Tibial nerve (tissue), 4 donors: ENCODE data around the gene ITCH. TPM values are rescaled to one million over a fixed set of nuclear protein-coding genes. Genes with fewer than 3 reads are reported as not detected.

ENCODE experiments used
- DNase-seq, 2 donors: peaks; one replicate each; pipeline ENCODE4 v3.0.0-alpha.2; 2019; ENCODE audit warnings: low spot score in 2 of 2
- H3K27ac ChIP-seq, 4 donors: fragments of 200-600 bp; sonication (generic) in 3 of 4; one replicate each; pipeline ENCODE4 v1.5.1; 2017 to 2019; ENCODE audit warnings: mild to moderate bottlenecking in 1 of 4
- H3K27me3 ChIP-seq, 2 donors: fragments of 200-600 bp; sonication (generic) in 1 of 2; one replicate each; pipeline versions ENCODE4 v1.5.1 to v1.6.0; 2017 to 2019
- H3K36me3 ChIP-seq, 3 donors: fragments of 200-600 bp; sonication (generic); one replicate each; pipeline ENCODE4 v1.5.1; 2018 to 2019
- H3K4me1 ChIP-seq, 4 donors: fragments of 200-600 bp; sonication (generic) in 3 of 4; one replicate each; pipeline ENCODE4 v1.5.1; 2017 to 2019
- H3K4me3 ChIP-seq, 4 donors: fragments of 200-600 bp; sonication (generic) in 3 of 4; one replicate each; pipeline ENCODE4 v1.5.1; 2017 to 2019; ENCODE audit warnings: mild to moderate bottlenecking in 1 of 4, moderate library complexity in 1 of 4
- H3K9me3 ChIP-seq, 4 donors: fragments of 200-600 bp; sonication (generic) in 3 of 4; one replicate each; pipeline ENCODE4 v1.5.1; 2017 to 2019
- CTCF ChIP-seq, 5 experiments: fragments of 200-600 bp in 3 of 5; fragments of 450-650 bp in 2 of 5; sonication (generic) in 3 of 5; IDR thresholded peaks; one replicate each; pipeline ENCODE4 v1.5.1; 2016 to 2019; ENCODE audit warnings: antibody characterized with exemption in 5 of 5, mild to moderate bottlenecking in 3 of 5, moderate library complexity in 2 of 5
- EP300 ChIP-seq, 2 donors: sonication (generic); formaldehyde crosslinking; IDR thresholded peaks; one replicate each; pipeline ENCODE4 v1.6.1; 2017; ENCODE audit warnings: antibody characterized with exemption in 2 of 2, mild to moderate bottlenecking in 1 of 2
- POLR2A ChIP-seq, 2 donors: fragments of 450-650 bp; IDR thresholded peaks; one replicate each; pipeline ENCODE4 v1.6.1; 2017; ENCODE audit warnings: antibody characterized with exemption in 2 of 2, mild to moderate bottlenecking in 2 of 2, moderate library complexity in 2 of 2
- WGBS, 2 donors: methylation state at CpG; one replicate each; pipeline ENCODE4 v1.1.5; 2018; 5-methylcytosine and 5-hydroxymethylcytosine counted together
- total RNA-seq, 4 donors: library from RNA; depleted of rRNA; stranded (reverse); fragments of >200 nt; gene quantifications; one replicate each; pipeline ENCODE4 v1.1.0, GENCODE V29; 2016

ITCH gene
- total RNA-seq, 4 donors from 2014 or later = 48.4 to 85.4 (median 62.8) TPM

- peak in 1 of 2 donors; percentile 28 for DNase-seq
- Histone ChIP-seq H3K9me3 (no peaks in the 10 kb centered on the region), H3K4me1 (peaks cover 0 to 96% (median 48%) of the 10 kb centered on the region in 4 donors), H3K27ac (peak overlapping the region; percentile 87 to 97 (median 92)), H3K36me3 (peaks cover 0 to 27% (median 5%) of the 10 kb centered on the region in 3 donors), H3K27me3 (no peaks in the 10 kb centered on the region), H3K4me3 (no peak overlapping the region)
- WGBS, 2 donors = 21 to 22% methylated on average over 16 to 17 of the region's 17 CpGs
- TF ChIP-seq EP300 (IDR thresholded peaks at IDR 0.05) (peak in 1 of 2 donors; percentile 16), CTCF (IDR thresholded peaks at IDR 0.05) (peak; percentile 25 to 61 (median 48)), POLR2A (IDR thresholded peaks at IDR 0.05) (no peak)
These were observed 160.1 kb downstream of the ITCH start for GRCh38 chr20:34522969-34523871.

GRCh38 chr20:34524426-34524825 is 161.4 kb downstream of the ITCH start:
- Histone ChIP-seq H3K4me3 (peak overlapping the region in 1 of 4 donors; percentile 17), H3K27me3 (no peaks in the 10 kb centered on the region), H3K4me1 (peaks cover 0 to 96% (median 54%) of the 10 kb centered on the region in 4 donors), H3K27ac (peak overlapping the region; percentile 87 to 97 (median 92)), H3K9me3 (no peaks in the 10 kb centered on the region), H3K36me3 (peaks cover 0 to 31% (median 5%) of the 10 kb centered on the region in 3 donors)
- TF ChIP-seq CTCF (IDR thresholded peaks at IDR 0.05) = no peak
- TF ChIP-seq EP300 (IDR thresholded peaks at IDR 0.05) = no peak
- no peak for TF ChIP-seq POLR2A (IDR thresholded peaks at IDR 0.05)
- no peak for DNase-seq
- 45 to 46% methylated on average over 11 of the region's 11 CpGs for WGBS, 2 donors

- Histone ChIP-seq H3K9me3 (no peaks in the 10 kb centered on the region), H3K4me1 (peaks cover 0 to 96% (median 63%) of the 10 kb centered on the region in 4 donors), H3K27me3 (no peaks in the 10 kb centered on the region), H3K4me3 (no peak overlapping the region), H3K27ac (peak overlapping the region; percentile 87 to 97 (median 92)), H3K36me3 (peaks cover 0 to 35% (median 5%) of the 10 kb centered on the region in 3 donors)
- TF ChIP-seq EP300 (IDR thresholded peaks at IDR 0.05) = no peak
- WGBS, 2 donors = 70 to 73% methylated on average over 7 of the region's 7 CpGs
- no peak for DNase-seq
These were observed 162.3 kb downstream of the ITCH start for GRCh38 chr20:34525342-34525708.

GRCh38 chr20:34525709-34526416 is 162.8 kb downstream of the ITCH start:
- Histone ChIP-seq H3K4me3 (no peak overlapping the region), H3K9me3 (no peaks in the 10 kb centered on the region), H3K36me3 (peaks cover 0 to 40% (median 5%) of the 10 kb centered on the region in 3 donors), H3K27ac (peak overlapping the region; percentile 87 to 97 (median 92)), H3K27me3 (no peaks in the 10 kb centered on the region), H3K4me1 (peaks cover 0 to 97% (median 62%) of the 10 kb centered on the region in 4 donors)
- 22 to 31% methylated on average over 14 of the region's 14 CpGs for WGBS, 2 donors
- TF ChIP-seq POLR2A (IDR thresholded peaks at IDR 0.05) = peak; percentile 17 to 30
- no peak for TF ChIP-seq EP300 (IDR thresholded peaks at IDR 0.05)
- peak; percentile 61 to 69 for DNase-seq

- peak overlapping the region; percentile 87 to 97 (median 92) for H3K27ac ChIP-seq
- 74 to 76% methylated on average over 5 of the region's 5 CpGs for WGBS, 2 donors
- DNase-seq = no peak
- no peak for TF ChIP-seq POLR2A (IDR thresholded peaks at IDR 0.05)
- no peak for TF ChIP-seq EP300 (IDR thresholded peaks at IDR 0.05)
- no peak for TF ChIP-seq CTCF (IDR thresholded peaks at IDR 0.05)
- H3K36me3 ChIP-seq = peaks cover 0 to 42% (median 5%) of the 10 kb centered on the region in 3 donors
- H3K9me3 ChIP-seq = no peaks in the 10 kb centered on the region
- peaks cover 0 to 97% (median 60%) of the 10 kb centered on the region in 4 donors for H3K4me1 ChIP-seq
- no peak overlapping the region for H3K4me3 ChIP-seq
- H3K27me3 ChIP-seq = no peaks in the 10 kb centered on the region
These were observed 163.4 kb downstream of the ITCH start for GRCh38 chr20:34526466-34526865.
